Stomach (tissue), 4 donors: ENCODE data around the gene LANCL1.

Experiments
- EP300 ChIP-seq: sonication (generic); formaldehyde crosslinking; IDR thresholded peaks from one replicate; pipeline ENCODE4 v1.6.1; 2017; ENCODE audit warnings: antibody characterized with exemption
- POLR2A ChIP-seq, 4 donors: fragments of 450-650 bp; IDR thresholded peaks; one replicate each; pipeline ENCODE4 v1.6.1; 2016; ENCODE audit warnings: antibody characterized with exemption in 4 of 4, control low read depth in 2 of 4, mild to moderate bottlenecking in 1 of 4, moderate library complexity in 1 of 4
- POLR2AphosphoS5 ChIP-seq, 3 donors: sonication (generic); formaldehyde crosslinking; IDR thresholded peaks; one replicate each; pipeline ENCODE4 v1.6.1; 2016; ENCODE audit warnings: antibody characterized with exemption in 3 of 3
- TF ChIP-seq, protein P1 (sequence below), 7 experiments: fragments of 450-650 bp in 4 of 7; fragments of 200-600 bp in 3 of 7; sonication (generic) in 3 of 7; IDR thresholded peaks; one replicate each; pipeline ENCODE4 v1.5.1; 2016 to 2019; ENCODE audit warnings: antibody characterized with exemption in 7 of 7, control low read depth in 2 of 7, mild to moderate bottlenecking in 1 of 7

DNA sequence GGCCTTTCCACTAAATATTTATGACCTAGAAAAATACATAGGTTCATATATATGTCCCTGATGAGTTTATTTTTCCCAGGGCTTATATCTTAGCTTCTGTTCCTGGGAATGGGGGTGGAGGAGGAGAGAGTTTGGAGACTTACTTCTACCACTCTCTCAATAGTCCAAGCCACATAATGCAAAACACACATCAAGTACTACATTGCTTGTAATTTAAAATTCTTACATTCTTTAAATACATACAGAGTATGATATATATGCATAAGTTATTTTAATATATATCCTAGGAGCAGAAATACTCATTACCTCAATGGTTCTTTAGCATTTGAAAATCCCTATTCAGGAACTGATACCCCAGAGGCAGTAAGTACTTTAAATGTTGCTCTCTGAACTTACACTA, 88.4 kb downstream of the LANCL1 start:
- no peak for TF ChIP-seq POLR2A (IDR thresholded peaks at IDR 0.05)
- TF ChIP-seq, protein P1, sequence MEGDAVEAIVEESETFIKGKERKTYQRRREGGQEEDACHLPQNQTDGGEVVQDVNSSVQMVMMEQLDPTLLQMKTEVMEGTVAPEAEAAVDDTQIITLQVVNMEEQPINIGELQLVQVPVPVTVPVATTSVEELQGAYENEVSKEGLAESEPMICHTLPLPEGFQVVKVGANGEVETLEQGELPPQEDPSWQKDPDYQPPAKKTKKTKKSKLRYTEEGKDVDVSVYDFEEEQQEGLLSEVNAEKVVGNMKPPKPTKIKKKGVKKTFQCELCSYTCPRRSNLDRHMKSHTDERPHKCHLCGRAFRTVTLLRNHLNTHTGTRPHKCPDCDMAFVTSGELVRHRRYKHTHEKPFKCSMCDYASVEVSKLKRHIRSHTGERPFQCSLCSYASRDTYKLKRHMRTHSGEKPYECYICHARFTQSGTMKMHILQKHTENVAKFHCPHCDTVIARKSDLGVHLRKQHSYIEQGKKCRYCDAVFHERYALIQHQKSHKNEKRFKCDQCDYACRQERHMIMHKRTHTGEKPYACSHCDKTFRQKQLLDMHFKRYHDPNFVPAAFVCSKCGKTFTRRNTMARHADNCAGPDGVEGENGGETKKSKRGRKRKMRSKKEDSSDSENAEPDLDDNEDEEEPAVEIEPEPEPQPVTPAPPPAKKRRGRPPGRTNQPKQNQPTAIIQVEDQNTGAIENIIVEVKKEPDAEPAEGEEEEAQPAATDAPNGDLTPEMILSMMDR (IDR thresholded peaks at IDR 0.05), result no peak
- no peak for TF ChIP-seq EP300
- TF ChIP-seq POLR2AphosphoS5 (IDR thresholded peaks at IDR 0.05), result no peak
